IMR-90 (cell line): Measurements from ENCODE around the gene DNMT1. TPM values are rescaled to one million over a fixed set of nuclear protein-coding genes. Genes with fewer than 3 reads are reported as not detected.

Source experiments
- ATAC-seq: fragments of 200-7000 bp; cut with Tn5 transposase; 2 replicates; pipeline ENCODE4 v1.9.1; 2020; ENCODE audit warnings: low read depth, mild to moderate bottlenecking, moderate library complexity
- BruUV-seq: library from RNA; stranded (reverse); fragments of 400-500 nt; replicated peaks from 2 replicates; lab custom pipeline; 2021; lab: Mats Ljungman, UMichigan
- CTCF ChIA-PET: fragments of 300-600 bp; formaldehyde crosslinking; extraction: SDS; loops from one replicate; lab custom pipeline; 2021; ENCODE audit warnings: antibody characterized with exemption; lab: Yijun Ruan, JAX
- POLR2A ChIA-PET: fragments of 300-600 bp; sonication (Branson Sonifier 250); formaldehyde crosslinking; loops from one replicate; lab custom pipeline; 2022; ENCODE audit warnings: antibody characterized with exemption; ENCODE audit not compliant: unreplicated experiment; lab: Charles Lee
- DNase-seq: peaks from one replicate; pipeline ENCODE4 v3.0.0; 2013
- H2AFZ ChIP-seq: replicated peaks from 2 replicates; pipeline ENCODE3; 2013; ENCODE audit warnings: low read length, mild to moderate bottlenecking; ENCODE audit not compliant: poor library complexity
- H2AK5ac ChIP-seq: 2 replicates; pipeline ENCODE4 v1.6.1; 2013; ENCODE audit warnings: low read depth, low read length, inconsistent platforms
- H2AK9ac ChIP-seq: replicated peaks from 2 replicates; pipeline ENCODE3; 2013; ENCODE audit warnings: mild to moderate bottlenecking, low read depth, low read length, moderate library complexity; ENCODE audit not compliant: poor library complexity
- H2BK120ac ChIP-seq: 2 replicates; pipeline ENCODE4 v1.6.1; 2013; ENCODE audit warnings: low read depth, low read length, inconsistent platforms
- H2BK15ac ChIP-seq: 3 replicates; pipeline ENCODE4 v1.6.1; 2013; ENCODE audit warnings: low read depth, low read length, inconsistent platforms
- H2BK20ac ChIP-seq: 2 replicates; pipeline ENCODE4 v1.6.1; 2013; ENCODE audit warnings: low read depth, mild to moderate bottlenecking, inconsistent platforms, low read length, moderate library complexity
- H2BK5ac ChIP-seq: 2 replicates; pipeline ENCODE4 v1.6.1; 2013; ENCODE audit warnings: mild to moderate bottlenecking, low read depth, low read length, inconsistent platforms; ENCODE audit not compliant: poor library complexity, severe bottlenecking
- H3K14ac ChIP-seq: replicated peaks from 2 replicates; pipeline ENCODE4 v1.6.1; 2013; ENCODE audit warnings: low read depth, low read length, inconsistent platforms
- H3K18ac ChIP-seq: 2 replicates; pipeline ENCODE4 v1.6.1; 2013; ENCODE audit warnings: low read depth, low read length, control low read depth
- H3K23ac ChIP-seq: 2 replicates; pipeline ENCODE4 v1.6.1; 2013; ENCODE audit warnings: low read depth, low read length, inconsistent platforms
- H3K27ac ChIP-seq: 2 replicates; pipeline ENCODE4 v1.5.1; 2013; ENCODE audit warnings: mild to moderate bottlenecking, control low read depth, low read length; ENCODE audit not compliant: insufficient read depth
- H3K27me3 ChIP-seq: 2 replicates; pipeline ENCODE4 v1.6.1; 2013; ENCODE audit warnings: low read length; ENCODE audit not compliant: control insufficient read depth, insufficient read depth
- H3K36me3 ChIP-seq: 2 replicates; pipeline ENCODE4 v1.6.1; 2013; ENCODE audit warnings: low read length, mixed read lengths; ENCODE audit not compliant: control insufficient read depth, insufficient read depth
- H3K4ac ChIP-seq: 2 replicates; pipeline ENCODE4 v1.6.1; 2013; ENCODE audit warnings: low read depth, low read length, inconsistent platforms
- H3K4me1 ChIP-seq: 2 replicates; pipeline ENCODE4 v1.6.1; 2013; ENCODE audit warnings: low read length, mixed read lengths; ENCODE audit not compliant: control insufficient read depth, insufficient read depth
- H3K4me2 ChIP-seq: 2 replicates; pipeline ENCODE4 v1.6.1; 2013; ENCODE audit warnings: low read depth, mild to moderate bottlenecking, control low read depth, low read length, moderate library complexity
- H3K4me3 ChIP-seq: 2 replicates; pipeline ENCODE4 v1.5.1; 2013; ENCODE audit warnings: low read depth, mild to moderate bottlenecking, control low read depth, low read length, moderate library complexity; ENCODE audit not compliant: insufficient read depth
- H3K56ac ChIP-seq: 2 replicates; pipeline ENCODE4 v1.6.1; 2013; ENCODE audit warnings: low read length, inconsistent platforms; ENCODE audit not compliant: insufficient read depth; ENCODE audit errors: extremely low read depth
- H3K79me1 ChIP-seq, 2 experiments: 2 replicates each; pipeline ENCODE4 v1.6.1; 2013; ENCODE audit warnings: low read length in 2 of 2, inconsistent platforms in 1 of 2, low read depth in 1 of 2
- H3K9ac ChIP-seq: 2 replicates; pipeline ENCODE4 v1.6.1; 2013; ENCODE audit warnings: low read depth, low read length, control low read depth
- H3K9me1 ChIP-seq: 2 replicates; pipeline ENCODE4 v1.6.1; 2013; ENCODE audit warnings: low read length, inconsistent platforms; ENCODE audit not compliant: insufficient read depth
- H3K9me3 ChIP-seq: 2 replicates; pipeline ENCODE4 v1.6.1; 2013; ENCODE audit warnings: low read length; ENCODE audit not compliant: control insufficient read depth, insufficient read depth
- H4K20me1 ChIP-seq: 2 replicates; pipeline ENCODE4 v1.6.1; 2013; ENCODE audit warnings: low read length, inconsistent platforms; ENCODE audit not compliant: insufficient read depth
- H4K5ac ChIP-seq: 2 replicates; pipeline ENCODE4 v1.6.1; 2013; ENCODE audit warnings: mild to moderate bottlenecking, low read depth, low read length, control low read depth
- H4K8ac ChIP-seq, 2 experiments: 2 replicates each; pipeline ENCODE4 v1.6.1; 2013; ENCODE audit warnings: low read depth in 2 of 2, low read length in 2 of 2, control low read depth in 1 of 2, inconsistent platforms in 1 of 2
- H4K91ac ChIP-seq: 2 replicates; pipeline ENCODE4 v1.6.1; 2013; ENCODE audit warnings: low read depth, low read length, inconsistent platforms; ENCODE audit not compliant: insufficient read depth
- BHLHE40 ChIP-seq: fragments of 150-350 bp; IDR thresholded peaks from 2 replicates; pipeline ENCODE4 v1.6.1; 2016; ENCODE audit warnings: mild to moderate bottlenecking, low read depth, low read length
- CHD1 ChIP-seq: IDR thresholded peaks from 2 replicates; pipeline ENCODE4 v1.6.1; 2012; ENCODE audit warnings: low read depth, low read length, improper control_type of control experiment
- CTCF ChIP-seq: conservative IDR thresholded peaks from 2 replicates; pipeline ENCODE4 v1.5.1; 2012; ENCODE audit warnings: mild to moderate bottlenecking, low read depth, low read length, improper control_type of control experiment
- FOS ChIP-seq: fragments of 150-350 bp; IDR thresholded peaks from 2 replicates; pipeline ENCODE4 v1.6.1; 2016; ENCODE audit warnings: low read depth, low read length
- MAFK ChIP-seq: IDR thresholded peaks from 2 replicates; pipeline ENCODE4 v1.6.1; 2012; ENCODE audit warnings: low read depth, low read length, improper control_type of control experiment
- MAZ ChIP-seq: IDR thresholded peaks from 2 replicates; pipeline ENCODE4 v1.6.1; 2012; ENCODE audit warnings: low read depth, mild to moderate bottlenecking, low read length, improper control_type of control experiment, moderate library complexity, borderline replicate concordance
- MXI1 ChIP-seq: IDR thresholded peaks from 2 replicates; pipeline ENCODE4 v1.6.1; 2012; ENCODE audit warnings: low read depth, mild to moderate bottlenecking, low read length, moderate library complexity, borderline replicate concordance
- POLR2A ChIP-seq: IDR thresholded peaks from 2 replicates; pipeline ENCODE4 v1.6.1; 2012; ENCODE audit warnings: mild to moderate bottlenecking, low read depth, low read length
- RCOR1 ChIP-seq: IDR thresholded peaks from 2 replicates; pipeline ENCODE4 v1.6.1; 2012; ENCODE audit warnings: mild to moderate bottlenecking, low read length, improper control_type of control experiment; ENCODE audit not compliant: insufficient replicate concordance
- RFX5 ChIP-seq: IDR thresholded peaks from 2 replicates; pipeline ENCODE4 v1.8.0; 2012; ENCODE audit warnings: low read depth, mild to moderate bottlenecking, low read length, moderate library complexity
- SMC3 ChIP-seq: fragments of 150-350 bp; IDR thresholded peaks from 2 replicates; pipeline ENCODE4 v1.6.1; 2016; ENCODE audit warnings: low read depth, mild to moderate bottlenecking, antibody characterized with exemption, low read length, moderate library complexity
- USF2 ChIP-seq: fragments of 150-350 bp; IDR thresholded peaks from 2 replicates; pipeline ENCODE4 v1.6.1; 2017; ENCODE audit warnings: mild to moderate bottlenecking, antibody characterized with exemption, low read length, low read depth
- WGBS, 2 experiments: methylation state at CpG; one replicate each; pipeline versions ENCODE4 v1.1.5 to v1.1.7; 2013; ENCODE audit warnings: missing lambda C conversion rate in 2 of 2; ENCODE audit not compliant: insufficient read length in 1 of 2; ENCODE audit errors: extremely low coverage in 2 of 2; 5-methylcytosine and 5-hydroxymethylcytosine counted together
- dilution Hi-C: fragments of 300-500 bp; cut with HindIII; formaldehyde crosslinking; loops from one replicate; pipeline ENCODE4 v1.14.3; 2018; ENCODE audit warnings: low sequenced_read_pairs; ENCODE audit not compliant: unreplicated experiment
- in situ Hi-C: fragments of 300-500 bp; cut with MboI; formaldehyde crosslinking; loops from 3 replicates; pipeline ENCODE4 v1.14.3; 2019; ENCODE audit warnings: low sequenced_read_pairs, inconsistent platforms, mixed read lengths
- intact Hi-C: fragments of 100-400 bp; cut with micrococcal nuclease; formaldehyde crosslinking; loops from 2 replicates; pipeline ENCODE4 v1.10.0; 2022
- polyA plus RNA-seq, 3 experiments: library from polyadenylated mRNA; depleted of rRNA; stranded (reverse); fragments of >200 nt; gene quantifications; 2 replicates each; pipeline ENCODE4 v1.2.3, GENCODE V29; 2012; ENCODE audit warnings: low replicate concordance in 1 of 3
- total RNA-seq: library from RNA; depleted of rRNA; stranded (reverse); fragments of >200 nt; gene quantifications from 2 replicates; pipeline ENCODE4 v1.2.3, GENCODE V29; 2012

Gene DNMT1
- total and polyA plus RNA-seq, 2 of the 4 experiments (the other 2 are of a cell fraction) = 26.2 to 83.6 TPM

- Histone ChIP-seq H3K18ac (peak overlapping the region; percentile 0; the same call in 1 of the 2 replicates), H3K56ac (peak overlapping the region; percentile 92), H3K9me3 (no peaks in the 10 kb centered on the region), H2BK120ac (peak overlapping the region; percentile 48), H2BK15ac (0 out of 3 replicates have a peak overlapping the region, but pooled peaks have one; percentile 20), H3K9ac (peak overlapping the region; percentile 91), H2BK5ac (peak overlapping the region; percentile 88), H3K27me3 (no peaks in the 10 kb centered on the region), H3K27ac (peak overlapping the region; percentile 89), H3K9me1 (peaks cover 15% of the 10 kb centered on the region), H4K8ac (peak overlapping the region; percentile 97), H3K4me2 (peak overlapping the region; percentile 93), H4K5ac (peak overlapping the region; percentile 29), H2AK9ac (peak overlapping the region; percentile 96), H2AK5ac (peak overlapping the region; percentile 98), H3K4me3 (peak overlapping the region; percentile 81), H3K79me1 (peaks cover 0 to 42% of the 10 kb centered on the region in 2 experiments; a peak in 3 of 4 replicates), H3K4me1 (peaks cover 9% of the 10 kb centered on the region), H3K4ac (peak overlapping the region; percentile 84), H3K36me3 (peaks cover 2% of the 10 kb centered on the region; the same call in 1 of the 2 replicates), H3K23ac (peak overlapping the region; percentile 86), H3K14ac (peak overlapping the region; percentile 92), H4K20me1 (peaks cover 39% of the 10 kb centered on the region), H4K91ac (peak overlapping the region; percentile 82), H2BK20ac (peak overlapping the region; percentile 23; the same call in 1 of the 2 replicates), H2AFZ (peak overlapping the region; percentile 98)
- WGBS, 2 experiments = 0% methylated on average over 7 of the region's 30 CpGs; no CpG with 5 or more reads in 1 of the 2 experiments
- intact Hi-C loops (loop anchor here (2.0 kb wide), 2 partner anchors 37 to 57 kb away; partner anchors contain the start of gene S1PR2), in situ Hi-C loops (no loop called here), dilution Hi-C loops (no loop called here)
- BruUV-seq = TSS peak; percentile 35
- no peak for TF ChIP-seq CTCF
- no peak for TF ChIP-seq MAZ
- no peak for TF ChIP-seq RCOR1
- TF ChIP-seq SMC3 = 0 out of 2 replicates have a peak, but pooled peaks have one; percentile 18
- no peak for TF ChIP-seq USF2
- no peak for TF ChIP-seq MAFK
- 0 out of 2 replicates have a peak, but pooled peaks have one; percentile 38 for TF ChIP-seq POLR2A
- no peak for TF ChIP-seq RFX5
- TF ChIP-seq CHD1 = no peak
- TF ChIP-seq BHLHE40 = no peak
- no peak; the same call in 1 of the 2 replicates for TF ChIP-seq MXI1
- TF ChIP-seq FOS = no peak
- ChIA-PET CTCF (no interaction called here), POLR2A (no interaction called here)
- peak; percentile 76 for DNase-seq
- peak; percentile 25 for ATAC-seq
Measured at GRCh38 chr19:10193790-10194499, 808 bp downstream of the DNMT1 start.
